Aorta (tissue), 5 donors: Measurements from ENCODE around the gene SPON2. TPM values are rescaled to one million over a fixed set of nuclear protein-coding genes. Genes with fewer than 3 reads are reported as not detected.
"Not testable (repeated sequence)": the region's sequence is repeated elsewhere in the genome, so short reads cannot be mapped to it uniquely, and the experiment has no call there.

ENCODE experiments used
- ATAC-seq: fragments of 200-7000 bp; cut with Tn5 transposase; one replicate; pipeline ENCODE4 v1.9.1; 2022; ENCODE audit warnings: moderate library complexity; ENCODE audit not compliant: low FRiP score
- DNase-seq, 2 donors: peaks; one replicate each; pipeline ENCODE4 v3.0.0-alpha.2; 2020
- H3K27ac ChIP-seq, 2 donors: one replicate each; pipeline ENCODE4 v1.5.1; 2013; ENCODE audit warnings: low read length in 2 of 2, mild to moderate bottlenecking in 2 of 2, moderate library complexity in 2 of 2, control low read depth in 1 of 2, inconsistent platforms in 1 of 2, low read depth in 1 of 2
- H3K27me3 ChIP-seq, 2 donors: one replicate each; pipeline ENCODE4 v1.6.1; 2013; ENCODE audit warnings: control low read depth in 1 of 2, low read length in 1 of 2, mild to moderate bottlenecking in 1 of 2, moderate library complexity in 1 of 2; ENCODE audit not compliant: insufficient read depth in 2 of 2, control insufficient read depth in 1 of 2
- H3K36me3 ChIP-seq, 2 donors: one replicate each; pipeline ENCODE4 v1.6.1; 2013; ENCODE audit warnings: control low read depth in 1 of 2, low read length in 1 of 2, mild to moderate bottlenecking in 1 of 2; ENCODE audit not compliant: insufficient read depth in 2 of 2, control insufficient read depth in 1 of 2
- H3K4me1 ChIP-seq, 2 donors: one replicate each; pipeline ENCODE4 v1.6.1; 2013; ENCODE audit warnings: low read length in 2 of 2, control low read depth in 1 of 2, mild to moderate bottlenecking in 1 of 2, moderate library complexity in 1 of 2; ENCODE audit not compliant: insufficient read depth in 2 of 2, control insufficient read depth in 1 of 2
- H3K4me3 ChIP-seq, 2 donors: one replicate each; pipeline ENCODE4 v1.5.1; 2013; ENCODE audit warnings: low read length in 2 of 2, control low read depth in 1 of 2, mild to moderate bottlenecking in 1 of 2
- H3K9me3 ChIP-seq: one replicate; pipeline ENCODE4 v1.6.1; 2013; ENCODE audit warnings: mild to moderate bottlenecking, low read length; ENCODE audit not compliant: control insufficient read depth
- WGBS, 2 donors: extraction: QIAGEN DNeasy Blood & Tissue Kit; methylation state at CpG; one replicate each; pipeline ENCODE4 v1.1.7; 2013; 5-methylcytosine and 5-hydroxymethylcytosine counted together
- intact Hi-C, 2 donors: fragments of 100-400 bp; cut with DNase I; formaldehyde crosslinking; loops; one replicate each; pipeline versions ENCODE4 v1.14.2 to v1.15.0; 2022
- polyA plus RNA-seq, 2 donors: library from polyadenylated mRNA; stranded (reverse); fragments of 200-250 nt; gene quantifications; one replicate each; pipeline ENCODE4 v1.2.3, GENCODE V29; 2013
- total RNA-seq, 2 donors: library from RNA; stranded (reverse); fragmentation: NEBNext Ultra II Directional; extraction: Animal tissue kit (Norgen Biotek cat#: 25700); gene quantifications; one replicate each; pipeline ENCODE4 v1.2.1, GENCODE V29; 2021
- donor health status: healthy with polysubstance abuse.
- donor health status: Bipolar disorder and iron deficiency.
- donor health status: DM: no; HTN: no; CAD: no.
- donor health status: DM: no; HTN: no; CAD: no.
- donor health status: DM: yes; HTN: yes; CAD: no.

SPON2 gene
- total and polyA plus RNA-seq, 4 donors, result 4.9 to 40.8 (median 5.5) TPM

GRCh38 chr4:1130316-1131186 lies 41.8 kb downstream of the SPON2 start:
- no peaks in the 10 kb centered on the region for H3K36me3 ChIP-seq
- 15 to 17% methylated on average over 13 of the region's 13 CpGs for WGBS, 2 donors
- intact Hi-C loops, result loop anchor here (1.0 to 10.0 kb wide), 3 partner anchors 114 to 222 kb away; partner anchors contain the start of gene CTBP1 (in 1 of the 2)
- no peak overlapping the region for H3K4me3 ChIP-seq
- DNase-seq (peak; percentile 70 to 90), ATAC-seq (peak; percentile 96)
- H3K27me3 ChIP-seq, result no peaks in the 10 kb centered on the region
- no peak overlapping the region for H3K27ac ChIP-seq
- no peaks in the 10 kb centered on the region for H3K4me1 ChIP-seq
- H3K9me3 ChIP-seq, result no peaks in the 10 kb centered on the region

- H3K36me3 ChIP-seq, result no peaks in the 10 kb centered on the region
- H3K27me3 ChIP-seq, result no peaks in the 10 kb centered on the region
- no peak for DNase-seq
- H3K4me1 ChIP-seq, result no peaks in the 10 kb centered on the region
- H3K27ac ChIP-seq, result no peak overlapping the region
- intact Hi-C loops, result no loop called here
- H3K4me3 ChIP-seq, result no peak overlapping the region
- 38 to 41% methylated on average over 1 of the region's 1 CpG for WGBS, 2 donors
- no peak for ATAC-seq
- no peaks in the 10 kb centered on the region for H3K9me3 ChIP-seq
Measured at GRCh38 chr4:1126506-1126905, 45.9 kb downstream of the SPON2 start.

GRCh38 chr4:1125466-1125865 lies 46.9 kb downstream of the SPON2 start:
- DNase-seq, ATAC-seq, H3K9me3 ChIP-seq, H3K4me3 ChIP-seq, H3K4me1 ChIP-seq, H3K27ac ChIP-seq, H3K36me3 ChIP-seq, H3K27me3 ChIP-seq, intact Hi-C loops: not testable (repeated sequence)
- WGBS, 2 donors, result 90 to 91% methylated on average over 4 of the region's 4 CpGs

- ATAC-seq (no peak), DNase-seq (no peak)
- Histone ChIP-seq H3K4me1 (no peaks in the 10 kb centered on the region), H3K9me3 (no peaks in the 10 kb centered on the region), H3K36me3 (no peaks in the 10 kb centered on the region), H3K27ac (no peak overlapping the region), H3K4me3 (no peak overlapping the region), H3K27me3 (no peaks in the 10 kb centered on the region)
- WGBS, 2 donors, result 71 to 74% methylated on average over 4 of the region's 4 CpGs
- intact Hi-C loops, result no loop called here
Measured at GRCh38 chr4:1124818-1125217, 47.6 kb downstream of the SPON2 start.

- Histone ChIP-seq H3K27me3 (no peaks in the 10 kb centered on the region), H3K4me3 (no peak overlapping the region), H3K36me3 (no peaks in the 10 kb centered on the region), H3K9me3 (no peaks in the 10 kb centered on the region), H3K4me1 (no peaks in the 10 kb centered on the region), H3K27ac (no peak overlapping the region)
- intact Hi-C loops, result no loop called here
- 89 to 95% methylated on average over 3 of the region's 3 CpGs for WGBS, 2 donors
- ATAC-seq (no peak), DNase-seq (no peak)
Measured at GRCh38 chr4:1122505-1122904, 49.9 kb downstream of the SPON2 start.

Other genes with a start within 250 kb of the SPON2 start
- gene GAK, start 240.3 kb downstream of the SPON2 start, total RNA-seq, result 10 to 100 TPM; 90.8 to 98.0 TPM
- gene GAK, start 240.3 kb downstream of the SPON2 start, polyA plus RNA-seq, result 100 to 1,000 TPM in 1 of 2 donors, 10 to 100 TPM in 1; 52.0 to 300 TPM
- gene TMEM175, start 240.1 kb downstream of the SPON2 start, total RNA-seq, result 10 to 100 TPM; 17.4 to 26.0 TPM
- gene TMEM175, start 240.1 kb downstream of the SPON2 start, polyA plus RNA-seq, result 10 to 100 TPM; 35.2 to 81.3 TPM
- gene DGKQ, start 199.0 kb downstream of the SPON2 start, total RNA-seq, result 10 to 100 TPM; 11.2 to 14.2 TPM
- gene DGKQ, start 199.0 kb downstream of the SPON2 start, polyA plus RNA-seq, result 10 to 100 TPM in 1 of 2 donors, 1 to 10 TPM in 1; 5.4 to 13.4 TPM
- gene IDUA, start 185.5 kb downstream of the SPON2 start, total RNA-seq, result 10 to 100 TPM; 27.5 to 44.2 TPM
- gene IDUA, start 185.5 kb downstream of the SPON2 start, polyA plus RNA-seq, result 10 to 100 TPM in 1 of 2 donors, 1 to 10 TPM in 1; 5.9 to 42.5 TPM
- gene SLC26A1, start 179.2 kb downstream of the SPON2 start, total RNA-seq, result under 1 TPM in 1 of 2 donors, not detected in 1; 0.45 TPM
- gene SLC26A1, start 179.2 kb downstream of the SPON2 start, polyA plus RNA-seq, result under 1 TPM; 0.38 to 0.87 TPM
- gene FGFRL1, start 161.0 kb downstream of the SPON2 start, total RNA-seq, result 10 to 100 TPM; 28.9 to 32.9 TPM
- 10 to 100 TPM in 1 of 2 donors, 1 to 10 TPM in 1; 6.9 to 19.5 TPM for gene FGFRL1, start 161.0 kb downstream of the SPON2 start, polyA plus RNA-seq
- 1 to 10 TPM; 1.3 to 8.9 TPM for gene RNF212, start 59.0 kb downstream of the SPON2 start, total RNA-seq
- gene RNF212, start 59.0 kb downstream of the SPON2 start, polyA plus RNA-seq, result under 1 TPM in 1 of 2 donors, not detected in 1; 0.74 TPM
- gene CTBP1, start 76.5 kb upstream of the SPON2 start, total RNA-seq, result 100 to 1,000 TPM; 111 to 145 TPM
- gene CTBP1, start 76.5 kb upstream of the SPON2 start, polyA plus RNA-seq, result 10 to 100 TPM; 66.4 to 96.5 TPM
- gene MAEA, start 117.3 kb upstream of the SPON2 start, total RNA-seq, result 10 to 100 TPM; 49.8 to 61.3 TPM
- gene MAEA, start 117.3 kb upstream of the SPON2 start, polyA plus RNA-seq, result 10 to 100 TPM; 32.4 to 62.0 TPM
- 10 to 100 TPM; 19.9 to 33.5 TPM for gene UVSSA, start 174.6 kb upstream of the SPON2 start, total RNA-seq
- gene UVSSA, start 174.6 kb upstream of the SPON2 start, polyA plus RNA-seq, result 10 to 100 TPM in 1 of 2 donors, 1 to 10 TPM in 1; 2.3 to 12.7 TPM
- gene NKX1-1, start 233.9 kb upstream of the SPON2 start, total RNA-seq, result not detected
- gene NKX1-1, start 233.9 kb upstream of the SPON2 start, polyA plus RNA-seq, result not detected